Epithelial cell of proximal tubule (primary cell): ENCODE results near the gene OCEL1. TPM values are rescaled to one million over a fixed set of nuclear protein-coding genes. Genes with fewer than 3 reads are reported as not detected.

Source experiments
- DNase-seq: peaks from one replicate; pipeline ENCODE4 v3.0.0-alpha.2; 2011; ENCODE audit warnings: low read depth
- H3K4me3 ChIP-seq: 2 replicates; pipeline ENCODE4 v1.5.1; 2011; ENCODE audit warnings: low read depth, mild to moderate bottlenecking, low read length
- CTCF ChIP-seq: conservative IDR thresholded peaks from 2 replicates; pipeline ENCODE4 v1.5.1; 2012; ENCODE audit warnings: low read depth, mild to moderate bottlenecking, low read length
- total RNA-seq: library from RNA; depleted of rRNA; stranded (reverse); fragments of >200 nt; gene quantifications from 2 replicates; pipeline ENCODE4 v1.2.3, GENCODE V29; 2015

Gene OCEL1
- total RNA-seq, 1 donor from 2014 or later: 8.1 TPM

GRCh38 chr19:17220207-17220758 is 5.7 kb upstream of the OCEL1 start:
- no peak for DNase-seq
- no peak overlapping the region for H3K4me3 ChIP-seq
- TF ChIP-seq CTCF: no peak

GRCh38 chr19:17225053-17225452 is 973 bp upstream of the OCEL1 start:
- no peak for DNase-seq
- H3K4me3 ChIP-seq: no peak overlapping the region

GRCh38 chr19:17227798-17228367 is 1.9 kb downstream of the OCEL1 start:
- TF ChIP-seq CTCF: no peak
- DNase-seq: no peak
- peak overlapping the region; percentile 13 for H3K4me3 ChIP-seq

More at GRCh38 chr19:17225053-17225452, 973 bp upstream of the OCEL1 start:
- TF ChIP-seq CTCF: no peak

- DNase-seq: no peak
- H3K4me3 ChIP-seq: no peak overlapping the region
- TF ChIP-seq CTCF: no peak
Measured at GRCh38 chr19:17229890-17230289, 3.9 kb downstream of the OCEL1 start.

- DNase-seq: no peak
- no peak for TF ChIP-seq CTCF
- no peak overlapping the region for H3K4me3 ChIP-seq
Measured at GRCh38 chr19:17232258-17232657, 6.2 kb downstream of the OCEL1 start.

- no peak for TF ChIP-seq CTCF
- peak overlapping the region; percentile 45 for H3K4me3 ChIP-seq
- no peak for DNase-seq
Measured at GRCh38 chr19:17234911-17235299, 8.9 kb downstream of the OCEL1 start.
